D721Med (cell line): ENCODE results near the gene PCED1A.

Experiments used
- DNase-seq: peaks from one replicate; pipeline ENCODE4 v3.0.0; 2011; ENCODE audit warnings: low spot score; ENCODE audit not compliant: insufficient read length
- FAIRE-seq: peaks from 2 replicates; lab custom pipeline; 2011; peaks lifted over from hg19 to GRCh38; lab: Jason Lieb, UNC
- CTCF ChIP-seq: IDR thresholded peaks from 2 replicates; pipeline ENCODE4 v1.5.1; 2012; ENCODE audit warnings: mild to moderate bottlenecking, control low read depth; ENCODE audit not compliant: insufficient read depth; ENCODE audit errors: missing control alignments

PCED1A gene

DNA sequence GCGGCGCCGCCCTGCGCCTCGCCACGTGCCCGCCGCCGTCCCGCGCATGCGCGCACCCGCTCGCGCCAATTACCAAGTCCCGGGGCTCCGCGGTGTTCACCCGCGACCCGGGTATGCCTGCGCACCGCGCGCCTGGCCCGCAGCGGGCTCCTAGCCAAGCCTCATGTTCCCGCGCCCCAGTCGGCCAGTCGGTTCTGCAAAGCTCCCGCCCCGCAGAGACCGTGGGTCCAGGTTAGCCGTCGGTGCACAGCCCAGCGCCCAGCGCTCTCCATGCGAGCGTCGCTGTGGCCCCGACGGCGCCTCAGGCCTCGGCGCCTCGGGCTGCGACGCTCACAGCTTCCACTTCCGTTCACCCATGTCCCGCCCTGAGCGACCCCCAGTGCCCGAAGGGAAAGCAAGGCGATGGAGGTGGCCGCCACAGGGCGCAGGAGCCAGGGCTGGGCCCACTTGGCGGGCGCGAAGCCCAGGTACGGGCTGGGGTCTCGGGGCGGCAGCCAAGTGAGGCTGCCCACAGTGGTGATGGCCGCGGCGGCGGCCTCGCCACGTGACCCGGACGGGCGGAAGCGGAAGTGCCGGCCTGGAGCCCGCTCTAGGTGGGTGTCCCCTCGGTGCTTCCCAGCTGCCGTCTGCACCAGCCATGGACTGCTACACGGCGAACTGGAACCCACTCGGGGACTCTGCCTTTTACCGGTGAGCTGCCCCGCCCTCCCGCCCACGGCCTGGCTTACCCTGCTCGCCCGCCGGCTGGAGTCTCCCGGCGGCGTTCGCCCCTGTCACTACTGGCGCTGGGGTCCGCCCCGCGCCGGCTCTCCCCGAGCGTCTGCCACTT, at the start of gene PCED1A, which contains the start of gene VPS16:
PCED1A (minus strand) TSS at position 518 of the 829 bp plus-strand sequence. CDS start 743 bp downstream, outside the sequence.
VPS16 (plus strand) TSS at position 608 of the 829 bp plus-strand sequence; CDS start at position 638, 30 bp downstream.
- DNase-seq (peak; percentile 70), FAIRE-seq (no peak)
- no peak for TF ChIP-seq CTCF

- FAIRE-seq (no peak), DNase-seq (no peak)
- no peak for TF ChIP-seq CTCF
These were observed 49.3 kb upstream of the PCED1A start for GRCh38 chr20:2889797-2890196.

DNA sequence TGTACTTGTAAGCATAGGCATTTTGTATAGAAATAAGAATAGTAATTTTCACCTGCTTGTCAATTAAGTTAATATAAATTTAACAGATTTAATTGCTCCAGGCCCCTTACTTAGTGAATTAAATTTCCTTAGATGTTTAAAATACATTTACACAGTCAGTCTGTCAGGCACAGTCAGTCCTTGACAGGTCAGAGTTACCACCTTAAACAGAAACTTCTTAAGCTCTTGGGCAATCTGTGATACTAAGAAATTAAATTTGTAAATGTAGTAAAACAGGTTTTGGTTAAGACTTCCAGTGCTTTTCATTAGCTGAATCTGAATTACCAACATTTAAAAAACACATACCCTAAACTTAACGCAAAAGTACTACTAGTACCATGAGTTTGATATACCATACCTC, 48.8 kb upstream of the PCED1A start:
- FAIRE-seq (no peak), DNase-seq (no peak)
- TF ChIP-seq CTCF: no peak

DNA sequence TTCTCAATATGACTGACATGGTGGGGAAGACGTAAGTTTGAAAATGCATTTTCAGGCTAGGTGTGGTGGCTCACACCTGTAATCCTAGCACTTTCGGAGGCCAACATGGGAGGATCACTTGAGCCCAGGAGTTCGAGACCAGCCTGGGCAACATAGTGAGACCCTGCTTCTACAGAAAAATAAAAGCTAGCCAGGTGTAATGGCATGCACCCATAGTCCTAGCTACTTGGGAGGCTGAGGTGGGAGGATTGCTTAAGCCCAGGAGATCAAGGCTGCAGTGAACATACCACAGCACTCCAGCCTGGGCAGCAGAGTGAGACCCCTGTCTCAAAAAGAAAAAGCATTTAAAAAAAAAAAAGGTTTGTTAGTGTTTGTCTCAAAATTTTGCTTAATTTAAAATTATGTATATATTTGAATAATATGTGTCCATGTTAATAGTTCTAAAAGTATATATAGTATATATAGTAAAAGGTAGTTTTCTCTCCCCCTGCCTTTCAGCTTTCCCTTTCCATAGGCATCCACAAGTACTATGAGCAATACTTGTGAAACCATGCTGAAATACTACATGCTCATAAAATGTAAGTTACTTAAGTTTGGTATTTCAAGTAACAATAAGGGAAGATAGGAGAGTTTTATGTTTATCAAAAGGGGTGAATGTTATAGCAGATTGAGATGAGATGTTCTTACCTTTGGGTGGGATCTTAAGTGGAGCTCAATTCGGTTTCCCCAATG, 47.9 kb upstream of the PCED1A start:
- FAIRE-seq (no peak), DNase-seq (no peak)
- no peak for TF ChIP-seq CTCF

GRCh38 chr20:2887715-2888114, 47.3 kb upstream of the PCED1A start:
- FAIRE-seq: no peak
- no peak for DNase-seq
- no peak for TF ChIP-seq CTCF

DNA sequence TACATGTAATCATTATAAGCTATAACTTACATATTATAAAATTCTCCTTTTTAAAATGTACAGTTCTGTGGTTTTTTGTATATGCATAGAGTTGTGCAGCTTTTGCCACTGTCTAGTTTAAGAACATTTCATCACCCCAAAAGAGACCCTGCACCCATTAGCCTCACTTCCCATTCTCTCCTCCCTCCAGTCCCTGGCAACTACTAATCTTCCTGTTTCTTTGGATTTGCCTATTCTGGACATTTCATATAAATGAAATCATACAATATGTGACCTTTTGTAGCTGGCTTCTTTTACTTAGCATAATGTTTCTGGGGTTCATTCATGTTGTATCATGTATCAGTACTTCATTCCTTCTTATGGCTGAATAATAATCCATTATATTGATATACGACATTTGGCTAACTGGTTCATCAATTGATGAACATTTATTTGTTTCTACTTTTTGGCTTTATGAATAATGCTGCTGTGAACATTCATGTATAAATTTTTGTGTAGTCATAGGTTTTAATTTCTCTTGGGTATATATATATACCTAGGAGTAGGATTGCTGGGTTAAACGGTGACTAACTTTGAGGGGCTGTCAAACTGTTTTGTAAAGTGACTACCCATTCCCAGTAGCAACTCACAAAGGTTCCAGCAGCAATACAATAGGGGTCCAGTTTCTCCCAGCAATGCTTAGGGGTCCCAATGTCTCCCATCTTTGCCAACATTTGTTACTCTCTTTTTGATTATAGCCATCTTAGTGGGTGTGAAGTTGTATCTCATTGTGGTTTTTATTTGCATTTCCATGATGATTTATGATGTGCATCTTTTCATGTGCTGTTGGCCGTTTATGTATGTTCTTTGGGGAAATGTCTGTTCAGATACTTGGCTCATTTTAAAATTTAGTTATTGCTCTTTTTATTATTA, 43.5 kb upstream of the PCED1A start:
- TF ChIP-seq CTCF: no peak
- no peak for FAIRE-seq

More for the DNA sequence above, 43.5 kb upstream of the PCED1A start:
- no peak for DNase-seq
